Measurements from ENCODE around the gene BLVRA. TPM values are rescaled to one million over a fixed set of nuclear protein-coding genes. Genes with fewer than 3 reads are reported as not detected.

Gene BLVRA
- total RNA-seq, 1 donor, result 24.0 TPM

GRCh38 chr7:43790834-43791233 lies 32.4 kb downstream of the BLVRA start:
- no peak overlapping the region for H3K4me3 ChIP-seq (ENCODE audit: low read depth, low read length)
- no peak for TF ChIP-seq CTCF (IDR thresholded peaks at IDR 0.05; ENCODE audit: insufficient read depth, low read length)
- DNase-seq (ENCODE audit: low read depth), result no peak

GRCh38 chr7:43791665-43792064 lies 33.2 kb downstream of the BLVRA start:
- DNase-seq (ENCODE audit: low read depth), result no peak
- no peak overlapping the region for H3K4me3 ChIP-seq (ENCODE audit: low read depth, low read length)
- TF ChIP-seq CTCF (IDR thresholded peaks at IDR 0.05; ENCODE audit: insufficient read depth, low read length), result no peak

DNA sequence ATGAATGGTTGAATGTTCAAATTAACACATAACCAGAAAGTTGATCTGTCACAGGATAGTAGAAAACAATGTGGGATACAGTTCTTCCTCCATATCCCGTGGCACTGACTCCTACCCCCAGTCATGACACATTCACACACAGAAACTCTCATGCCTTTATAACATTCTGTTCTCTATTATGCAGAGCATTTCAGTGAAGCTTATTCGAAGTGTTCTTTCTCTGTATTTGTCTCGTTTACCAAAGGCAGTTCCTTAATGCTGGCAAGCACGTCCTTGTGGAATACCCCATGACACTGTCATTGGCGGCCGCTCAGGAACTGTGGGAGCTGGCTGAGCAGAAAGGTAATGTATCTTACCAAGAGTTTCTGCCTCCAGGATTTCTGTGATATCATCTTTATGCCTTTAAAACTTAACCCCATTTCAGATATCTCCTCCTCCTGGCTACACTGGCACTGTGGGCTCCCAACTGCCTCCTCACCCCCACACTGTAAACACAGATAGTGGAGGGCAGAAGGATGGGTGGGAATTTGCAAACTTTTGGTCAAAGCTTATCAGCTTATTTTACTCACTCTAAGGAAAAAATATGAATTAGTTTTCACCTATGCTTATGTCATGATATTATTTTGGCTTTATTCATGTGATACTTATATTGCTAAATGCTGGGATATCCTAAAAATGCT lies 34.1 kb downstream of the BLVRA start:
- no peak overlapping the region for H3K4me3 ChIP-seq (ENCODE audit: low read depth, low read length)
- no peak for TF ChIP-seq CTCF (IDR thresholded peaks at IDR 0.05; ENCODE audit: insufficient read depth, low read length)
- DNase-seq (ENCODE audit: low read depth), result no peak

- no peak overlapping the region for H3K4me3 ChIP-seq (ENCODE audit: low read depth, low read length)
- TF ChIP-seq CTCF (IDR thresholded peaks at IDR 0.05; ENCODE audit: insufficient read depth, low read length), result no peak
- DNase-seq (ENCODE audit: low read depth), result no peak
These were observed 41.1 kb downstream of the BLVRA start for GRCh38 chr7:43799605-43800004.

DNA sequence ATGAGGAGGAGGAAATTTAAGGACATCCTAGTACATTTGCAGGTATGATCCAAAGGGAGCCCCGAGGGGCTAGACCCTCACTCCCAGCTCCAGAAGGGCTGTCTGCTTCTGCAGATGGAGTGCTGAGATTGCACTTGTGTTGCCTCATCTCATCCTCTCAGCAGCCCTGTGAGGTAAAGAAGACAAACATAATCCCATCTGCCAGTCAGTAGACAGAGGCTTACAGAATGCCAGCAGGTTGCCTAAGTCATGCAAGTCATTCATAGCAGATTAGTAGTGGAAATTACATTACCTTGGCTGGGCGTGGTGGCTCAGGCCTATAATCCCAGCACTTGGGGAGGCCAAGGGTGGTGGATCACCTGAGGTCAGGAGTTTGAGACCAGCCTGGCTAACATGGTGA lies 45.4 kb downstream of the BLVRA start:
- no peak for DNase-seq (ENCODE audit: low read depth)
- no peak for TF ChIP-seq CTCF (IDR thresholded peaks at IDR 0.05; ENCODE audit: insufficient read depth, low read length)
- no peak overlapping the region for H3K4me3 ChIP-seq (ENCODE audit: low read depth, low read length)

GRCh38 chr7:43808410-43808809 lies 49.9 kb downstream of the BLVRA start:
- no peak overlapping the region for H3K4me3 ChIP-seq (ENCODE audit: low read depth, low read length)
- TF ChIP-seq CTCF (IDR thresholded peaks at IDR 0.05; ENCODE audit: insufficient read depth, low read length), result no peak

More at GRCh38 chr7:43808410-43808809, 49.9 kb downstream of the BLVRA start:
- DNase-seq (ENCODE audit: low read depth), result no peak

Data from fibroblast of the aortic adventitia (primary cell).